ENCODE measurements around the gene PTGES.
"Not testable (repeated sequence)": the region's sequence is repeated elsewhere in the genome, so short reads cannot be mapped to it uniquely, and the experiment has no call there.

PTGES gene

DNA sequence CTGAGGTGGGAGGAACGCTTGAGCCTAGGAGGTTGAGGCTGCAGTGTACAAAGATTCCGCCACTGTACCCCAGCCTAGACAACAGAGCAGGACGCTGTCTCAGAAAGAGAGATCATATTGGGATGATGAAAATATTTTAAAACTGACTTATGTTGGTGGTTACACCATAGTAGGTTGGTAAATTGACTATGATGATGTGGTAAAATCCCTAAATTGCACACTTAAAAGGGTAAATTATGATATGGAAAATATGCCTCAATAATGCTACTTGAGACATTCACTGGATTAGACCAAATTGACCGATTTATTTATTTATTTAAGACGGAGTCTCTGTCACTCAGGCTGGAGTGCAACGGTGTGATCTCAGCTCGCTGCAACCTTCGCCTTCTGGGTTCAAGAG is 28.3 kb upstream of the PTGES start:
- H3K27me3 ChIP-seq (replicated peaks; ENCODE audit: control insufficient read depth, insufficient read depth, low read length, poor library complexity, severe bottlenecking), result no peaks in the 10 kb centered on the region
- no peaks in the 10 kb centered on the region for H3K36me3 ChIP-seq (ENCODE audit: control insufficient read depth, insufficient read depth, low read length)
- no peaks in the 10 kb centered on the region for H3K9me3 ChIP-seq (ENCODE audit: control insufficient read depth, low read length)
- no peak overlapping the region for H3K27ac ChIP-seq (ENCODE audit: insufficient read depth, low read length, poor library complexity, severe bottlenecking)
- H3K4me3 ChIP-seq (ENCODE audit: insufficient read depth, low read depth, low read length, poor library complexity, severe bottlenecking), result no peak overlapping the region
- DNase-seq, result no peak
- H3K4me1 ChIP-seq (ENCODE audit: control insufficient read depth, insufficient read depth, low read length, poor library complexity, severe bottlenecking), result peaks cover 8% of the 10 kb centered on the region

- H3K4me3 ChIP-seq (ENCODE audit: insufficient read depth, low read depth, low read length, poor library complexity, severe bottlenecking), result no peak overlapping the region
- H3K36me3 ChIP-seq (ENCODE audit: control insufficient read depth, insufficient read depth, low read length), result no peaks in the 10 kb centered on the region
- H3K27ac ChIP-seq (ENCODE audit: insufficient read depth, low read length, poor library complexity, severe bottlenecking), result no peak overlapping the region
- DNase-seq, result no peak
- no peaks in the 10 kb centered on the region for H3K27me3 ChIP-seq (replicated peaks; ENCODE audit: control insufficient read depth, insufficient read depth, low read length, poor library complexity, severe bottlenecking)
- H3K4me1 ChIP-seq (ENCODE audit: control insufficient read depth, insufficient read depth, low read length, poor library complexity, severe bottlenecking), result peaks cover 8% of the 10 kb centered on the region
- no peaks in the 10 kb centered on the region for H3K9me3 ChIP-seq (ENCODE audit: control insufficient read depth, low read length)
These were observed 26.8 kb upstream of the PTGES start for GRCh38 chr9:129779560-129780190.

- Histone ChIP-seq H3K4me3 (ENCODE audit: insufficient read depth, low read depth, low read length, poor library complexity, severe bottlenecking) (no peak overlapping the region), H3K27me3 (replicated peaks; ENCODE audit: control insufficient read depth, insufficient read depth, low read length, poor library complexity, severe bottlenecking) (no peaks in the 10 kb centered on the region), H3K36me3 (ENCODE audit: control insufficient read depth, insufficient read depth, low read length) (no peaks in the 10 kb centered on the region), H3K9me3 (ENCODE audit: control insufficient read depth, low read length) (no peaks in the 10 kb centered on the region), H3K4me1 (ENCODE audit: control insufficient read depth, insufficient read depth, low read length, poor library complexity, severe bottlenecking) (peaks cover 8% of the 10 kb centered on the region), H3K27ac (ENCODE audit: insufficient read depth, low read length, poor library complexity, severe bottlenecking) (no peak overlapping the region)
- DNase-seq, result no peak
These were observed 25.6 kb upstream of the PTGES start for GRCh38 chr9:129778469-129778868.

GRCh38 chr9:129777769-129778130 is 24.9 kb upstream of the PTGES start:
- Histone ChIP-seq H3K4me1 (ENCODE audit: control insufficient read depth, insufficient read depth, low read length, poor library complexity, severe bottlenecking) (peaks cover 8% of the 10 kb centered on the region), H3K9me3 (ENCODE audit: control insufficient read depth, low read length) (no peaks in the 10 kb centered on the region), H3K4me3 (ENCODE audit: insufficient read depth, low read depth, low read length, poor library complexity, severe bottlenecking) (no peak overlapping the region), H3K36me3 (ENCODE audit: control insufficient read depth, insufficient read depth, low read length) (no peaks in the 10 kb centered on the region), H3K27ac (ENCODE audit: insufficient read depth, low read length, poor library complexity, severe bottlenecking) (no peak overlapping the region), H3K27me3 (replicated peaks; ENCODE audit: control insufficient read depth, insufficient read depth, low read length, poor library complexity, severe bottlenecking) (no peaks in the 10 kb centered on the region)
- no peak for DNase-seq

GRCh38 chr9:129776938-129777768 is 24.3 kb upstream of the PTGES start:
- peak; percentile 6 to 35 (median 17) for DNase-seq
- Histone ChIP-seq H3K36me3 (ENCODE audit: control insufficient read depth, insufficient read depth, low read length) (no peaks in the 10 kb centered on the region), H3K9me3 (ENCODE audit: control insufficient read depth, low read length) (no peaks in the 10 kb centered on the region), H3K27ac (ENCODE audit: insufficient read depth, low read length, poor library complexity, severe bottlenecking) (no peak overlapping the region), H3K27me3 (replicated peaks; ENCODE audit: control insufficient read depth, insufficient read depth, low read length, poor library complexity, severe bottlenecking) (no peaks in the 10 kb centered on the region), H3K4me1 (ENCODE audit: control insufficient read depth, insufficient read depth, low read length, poor library complexity, severe bottlenecking) (peaks cover 8% of the 10 kb centered on the region), H3K4me3 (ENCODE audit: insufficient read depth, low read depth, low read length, poor library complexity, severe bottlenecking) (no peak overlapping the region)

GRCh38 chr9:129776566-129776937 is 23.7 kb upstream of the PTGES start:
- Histone ChIP-seq H3K27ac (ENCODE audit: insufficient read depth, low read length, poor library complexity, severe bottlenecking) (no peak overlapping the region), H3K27me3 (replicated peaks; ENCODE audit: control insufficient read depth, insufficient read depth, low read length, poor library complexity, severe bottlenecking) (no peaks in the 10 kb centered on the region), H3K9me3 (ENCODE audit: control insufficient read depth, low read length) (no peaks in the 10 kb centered on the region), H3K36me3 (ENCODE audit: control insufficient read depth, insufficient read depth, low read length) (no peaks in the 10 kb centered on the region), H3K4me1 (ENCODE audit: control insufficient read depth, insufficient read depth, low read length, poor library complexity, severe bottlenecking) (peaks cover 8% of the 10 kb centered on the region), H3K4me3 (ENCODE audit: insufficient read depth, low read depth, low read length, poor library complexity, severe bottlenecking) (no peak overlapping the region)
- DNase-seq, result no peak

GRCh38 chr9:129776096-129776495 is 23.3 kb upstream of the PTGES start:
- H3K27me3 ChIP-seq (replicated peaks; ENCODE audit: control insufficient read depth, insufficient read depth, low read length, poor library complexity, severe bottlenecking); H3K4me3 ChIP-seq (ENCODE audit: insufficient read depth, low read depth, low read length, poor library complexity, severe bottlenecking); H3K27ac ChIP-seq (ENCODE audit: insufficient read depth, low read length, poor library complexity, severe bottlenecking); H3K4me1 ChIP-seq (ENCODE audit: control insufficient read depth, insufficient read depth, low read length, poor library complexity, severe bottlenecking); DNase-seq; H3K9me3 ChIP-seq (ENCODE audit: control insufficient read depth, low read length); H3K36me3 ChIP-seq (ENCODE audit: control insufficient read depth, insufficient read depth, low read length): not testable (repeated sequence)

DNA sequence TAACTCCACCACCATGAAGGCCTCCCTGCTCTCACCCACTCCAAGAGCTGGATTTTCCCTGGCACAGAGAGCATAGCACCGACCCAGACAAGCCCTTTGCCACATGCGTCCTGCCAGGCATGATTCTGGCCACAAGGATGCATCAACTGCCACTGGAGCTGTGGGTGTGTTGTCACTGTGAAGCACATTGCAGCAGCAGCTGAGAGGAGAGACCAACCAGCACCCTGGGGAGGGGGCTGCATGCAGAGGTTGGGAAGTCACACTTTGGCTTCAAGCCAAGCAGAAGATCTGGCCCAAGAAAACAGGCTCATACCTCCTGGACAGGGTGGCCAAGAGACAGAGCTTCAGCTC is 22.6 kb upstream of the PTGES start:
- Histone ChIP-seq H3K27me3 (replicated peaks; ENCODE audit: control insufficient read depth, insufficient read depth, low read length, poor library complexity, severe bottlenecking) (no peaks in the 10 kb centered on the region), H3K27ac (ENCODE audit: insufficient read depth, low read length, poor library complexity, severe bottlenecking) (no peak overlapping the region), H3K4me3 (ENCODE audit: insufficient read depth, low read depth, low read length, poor library complexity, severe bottlenecking) (no peak overlapping the region), H3K9me3 (ENCODE audit: control insufficient read depth, low read length) (no peaks in the 10 kb centered on the region), H3K36me3 (ENCODE audit: control insufficient read depth, insufficient read depth, low read length) (no peaks in the 10 kb centered on the region), H3K4me1 (ENCODE audit: control insufficient read depth, insufficient read depth, low read length, poor library complexity, severe bottlenecking) (peaks cover 8% of the 10 kb centered on the region)
- DNase-seq, result no peak

DNA sequence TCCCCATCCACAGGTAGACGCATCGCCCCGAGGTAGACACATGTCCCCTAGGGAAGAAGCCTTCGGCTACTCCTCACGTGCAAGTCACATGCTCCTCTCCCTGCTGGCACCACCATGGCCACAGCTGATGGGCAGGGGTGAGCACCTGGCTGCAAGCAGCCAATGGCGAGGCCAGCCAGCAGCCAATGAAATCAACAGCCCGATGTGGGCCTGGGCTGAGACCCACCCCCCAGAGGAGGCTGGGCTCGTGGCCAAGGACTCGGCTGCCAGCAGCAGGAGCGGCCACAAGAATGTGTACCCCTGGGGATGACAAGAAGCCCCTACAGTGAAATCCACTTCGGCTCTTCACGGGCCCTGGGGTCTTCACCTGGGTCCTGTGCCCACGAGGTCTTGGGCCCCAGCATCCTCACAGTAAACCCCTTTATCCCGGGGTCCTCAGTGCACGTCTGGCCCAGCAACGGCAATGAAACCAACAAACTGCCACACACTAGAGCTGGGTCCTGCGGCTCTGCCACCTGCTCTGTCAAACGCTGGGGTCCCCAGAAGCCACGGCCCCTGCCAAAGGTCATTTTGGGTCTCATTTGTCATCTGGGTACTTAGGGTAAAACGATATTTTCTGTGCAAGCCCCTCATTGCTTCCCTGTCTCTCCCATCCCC is 22.1 kb upstream of the PTGES start:
- no peaks in the 10 kb centered on the region for H3K36me3 ChIP-seq (ENCODE audit: control insufficient read depth, insufficient read depth, low read length)
- no peak overlapping the region for H3K27ac ChIP-seq (ENCODE audit: insufficient read depth, low read length, poor library complexity, severe bottlenecking)
- H3K4me1 ChIP-seq (ENCODE audit: control insufficient read depth, insufficient read depth, low read length, poor library complexity, severe bottlenecking), result peaks cover 8% of the 10 kb centered on the region
- no peak overlapping the region for H3K4me3 ChIP-seq (ENCODE audit: insufficient read depth, low read depth, low read length, poor library complexity, severe bottlenecking)
- no peaks in the 10 kb centered on the region for H3K9me3 ChIP-seq (ENCODE audit: control insufficient read depth, low read length)
- no peak for DNase-seq
- no peaks in the 10 kb centered on the region for H3K27me3 ChIP-seq (replicated peaks; ENCODE audit: control insufficient read depth, insufficient read depth, low read length, poor library complexity, severe bottlenecking)
